AG04450 (cell line): ENCODE data around the gene C3orf62. TPM values are rescaled to one million over a fixed set of nuclear protein-coding genes. Genes with fewer than 3 reads are reported as not detected.

Experiments used
- CTCF ChIA-PET: fragments of 300-600, 350-600 bp; formaldehyde crosslinking; extraction: SDS; loops from one replicate; lab custom pipeline; 2022; ENCODE audit warnings: antibody characterized with exemption, inconsistent platforms; lab: Charles Lee
- POLR2A ChIA-PET: fragments of 350-600 bp; formaldehyde crosslinking; extraction: SDS; loops from one replicate; lab custom pipeline; 2021; ENCODE audit warnings: antibody characterized with exemption, inconsistent platforms; lab: Yijun Ruan, JAX
- DNase-seq: peaks from one replicate; pipeline ENCODE4 v3.0.0-alpha.2; 2011; ENCODE audit warnings: low read depth, low spot score
- H3K27ac ChIP-seq: one replicate; pipeline ENCODE4 v1.5.1; 2012; ENCODE audit warnings: low read depth, low read length, control low read depth
- H3K27me3 ChIP-seq: one replicate; pipeline ENCODE4 v1.6.0; 2012; ENCODE audit warnings: low read length; ENCODE audit not compliant: control insufficient read depth, insufficient read depth
- H3K4me3 ChIP-seq: 2 replicates; pipeline ENCODE4 v1.5.1; 2011; ENCODE audit warnings: mild to moderate bottlenecking, low read depth, low read length, control low read depth
- H3K9me3 ChIP-seq: 2 replicates; pipeline ENCODE4 v1.5.1; 2012; ENCODE audit warnings: low read length; ENCODE audit not compliant: control insufficient read depth, insufficient read depth
- CTCF ChIP-seq: IDR thresholded peaks from 2 replicates; pipeline ENCODE4 v1.5.1; 2011; ENCODE audit warnings: low read depth, low read length, control low read depth, inconsistent platforms
- polyA plus RNA-seq: library from polyadenylated mRNA; depleted of rRNA; stranded (reverse); fragments of >200 nt; gene quantifications from 2 replicates; pipeline ENCODE4 v1.2.3, GENCODE V29; 2011

C3orf62 gene
- polyA plus RNA-seq, 1 experiment, result 2.3 TPM

- no peak for TF ChIP-seq CTCF
- Histone ChIP-seq H3K9me3 (no peaks in the 10 kb centered on the region), H3K27me3 (no peaks in the 10 kb centered on the region), H3K27ac (no peak overlapping the region), H3K4me3 (no peak overlapping the region)
- POLR2A ChIA-PET, result interaction anchor here (0.5 kb wide), 1 partner anchor 124 kb away, joined by 5 read pairs; no protein-coding TSS in a partner anchor
- DNase-seq, result no peak
- CTCF ChIA-PET, result interaction anchor here (1.6 kb wide), 1 partner anchor 170 kb away, joined by 5 read pairs; no protein-coding TSS in a partner anchor
Measured at GRCh38 chr3:49279376-49279775, 2.3 kb upstream of the C3orf62 start.

- POLR2A ChIA-PET, result interaction anchor here (0.6 kb wide), 1 partner anchor 123 kb away, joined by 4 read pairs; no protein-coding TSS in a partner anchor
- Histone ChIP-seq H3K27me3 (no peaks in the 10 kb centered on the region), H3K4me3 (no peak overlapping the region), H3K9me3 (no peaks in the 10 kb centered on the region), H3K27ac (no peak overlapping the region)
- TF ChIP-seq CTCF, result no peak
- CTCF ChIA-PET, result interaction anchor here (1.6 kb wide), 1 partner anchor 171 kb away, joined by 5 read pairs; no protein-coding TSS in a partner anchor
- DNase-seq, result no peak
Measured at GRCh38 chr3:49278548-49278947, 1.5 kb upstream of the C3orf62 start.

GRCh38 chr3:49277383-49277775 is 347 bp upstream of the C3orf62 start:
- POLR2A ChIA-PET, result interaction anchor here (1.4 kb wide), 1 partner anchor 106 kb away, joined by 4 read pairs; the partner anchor contains the start of gene KLHDC8B
- DNase-seq, result no peak
- no peak for TF ChIP-seq CTCF
- H3K4me3 ChIP-seq, result peak overlapping the region; percentile 60
- CTCF ChIA-PET, result no interaction called here
- H3K27ac ChIP-seq, result peak overlapping the region; percentile 89
- H3K27me3 ChIP-seq, result no peaks in the 10 kb centered on the region
- no peaks in the 10 kb centered on the region for H3K9me3 ChIP-seq

GRCh38 chr3:49273825-49274532 is 3.1 kb downstream of the C3orf62 start:
- POLR2A ChIA-PET, result no interaction called here
- CTCF ChIA-PET, result interaction anchor here (0.5 to 1.3 kb wide), 2 partner anchors 103 to 335 kb away, joined by 5 to 6 read pairs; partner anchors contain the start of gene KLHDC8B
- DNase-seq, result no peak
- H3K4me3 ChIP-seq, result no peak overlapping the region
- no peak overlapping the region for H3K27ac ChIP-seq
- no peaks in the 10 kb centered on the region for H3K9me3 ChIP-seq
- no peaks in the 10 kb centered on the region for H3K27me3 ChIP-seq
- TF ChIP-seq CTCF, result no peak

GRCh38 chr3:49271047-49271446 is 6.0 kb downstream of the C3orf62 start:
- Histone ChIP-seq H3K27me3 (no peaks in the 10 kb centered on the region), H3K9me3 (no peaks in the 10 kb centered on the region), H3K4me3 (no peak overlapping the region), H3K27ac (no peak overlapping the region)
- CTCF ChIA-PET, result interaction anchor here (0.6 to 1.0 kb wide), 2 partner anchors 69 to 296 kb away, joined by 3 to 4 read pairs; partner anchors contain the start of gene USP4
- no peak for DNase-seq
- TF ChIP-seq CTCF, result no peak
- POLR2A ChIA-PET, result no interaction called here
